Measurements from ENCODE around the gene DNPH1. TPM values are rescaled to one million over a fixed set of nuclear protein-coding genes. Genes with fewer than 3 reads are reported as not detected.

The DNPH1 gene
- total and polyA plus RNA-seq, 11 donors = 18.9 to 63.7 (median 29.7) TPM

GRCh38 chr6:43186706-43187105 is 42.6 kb downstream of the DNPH1 start:
- WGBS, 4 donors = 92 to 95% (median 95%) methylated on average over 2 to 4 of the region's 4 CpGs
- H3K4me1 ChIP-seq = peaks cover 2 to 26% (median 14%) of the 10 kb centered on the region in 12 donors
- DNase-seq (peak in 1 of 5 donors; percentile 15), ATAC-seq (no peak)
- H3K4me3 ChIP-seq = no peak overlapping the region
- H3K27ac ChIP-seq = no peak overlapping the region
- H3K36me3 ChIP-seq = peaks cover 0 to 65% (median 55%) of the 10 kb centered on the region in 9 donors
- intact Hi-C loops (cut with DNase I) = loop anchor here in 1 of 10 donors (10.0 kb wide), 1 partner anchor 168 kb away; no protein-coding TSS in a partner anchor
- no peaks in the 10 kb centered on the region for H3K9me3 ChIP-seq
- TF ChIP-seq CTCF (IDR thresholded peaks at IDR 0.05) (no peak), POLR2A (IDR thresholded peaks at IDR 0.05) (no peak)
- no peaks in the 10 kb centered on the region for H3K27me3 ChIP-seq

- WGBS, 4 donors = 97 to 98% (median 97%) methylated on average over 14 of the region's 14 CpGs
- H3K36me3 ChIP-seq = peaks cover 0 to 65% (median 55%) of the 10 kb centered on the region in 9 donors
- H3K4me1 ChIP-seq = peaks cover 4 to 33% (median 18%) of the 10 kb centered on the region in 12 donors
- TF ChIP-seq POLR2A (IDR thresholded peaks at IDR 0.05) (no peak), CTCF (IDR thresholded peaks at IDR 0.05) (no peak)
- ATAC-seq (no peak), DNase-seq (no peak)
- H3K9me3 ChIP-seq = no peaks in the 10 kb centered on the region
- no peak overlapping the region for H3K4me3 ChIP-seq
- no peaks in the 10 kb centered on the region for H3K27me3 ChIP-seq
- intact Hi-C loops (cut with DNase I) = loop anchor here in 1 of 10 donors (10.0 kb wide), 1 partner anchor 169 kb away; no protein-coding TSS in a partner anchor
- no peak overlapping the region for H3K27ac ChIP-seq
These were observed 43.3 kb downstream of the DNPH1 start for GRCh38 chr6:43186019-43186418.

- no peak overlapping the region for H3K27ac ChIP-seq
- H3K9me3 ChIP-seq = no peaks in the 10 kb centered on the region
- WGBS, 4 donors = 79 to 85% (median 80%) methylated on average over 5 of the region's 5 CpGs
- TF ChIP-seq CTCF (IDR thresholded peaks at IDR 0.05) = no peak
- TF ChIP-seq POLR2A (IDR thresholded peaks at IDR 0.05) = no peak
- no peaks in the 10 kb centered on the region for H3K27me3 ChIP-seq
- intact Hi-C loops (cut with DNase I) = loop anchor here in 1 of 10 donors (10.0 kb wide), 1 partner anchor 169 kb away; no protein-coding TSS in a partner anchor
- H3K4me3 ChIP-seq = no peak overlapping the region
- H3K4me1 ChIP-seq = peaks cover 4 to 35% (median 17%) of the 10 kb centered on the region in 12 donors
- ATAC-seq (no peak), DNase-seq (no peak)
- H3K36me3 ChIP-seq = peaks cover 0 to 62% (median 58%) of the 10 kb centered on the region in 9 donors
These were observed 43.8 kb downstream of the DNPH1 start for GRCh38 chr6:43185391-43185985.

- no peak for TF ChIP-seq POLR2A (IDR thresholded peaks at IDR 0.05)
- TF ChIP-seq CTCF (IDR thresholded peaks at IDR 0.05) = no peak
- intact Hi-C loops (cut with DNase I) = loop anchor here in 2 of 10 donors (5.0 to 10.0 kb wide), 2 partner anchors 43 to 170 kb away; partner anchors contain the start of gene DNPH1 (in 1 of the 2)
- Histone ChIP-seq H3K27me3 (no peaks in the 10 kb centered on the region), H3K36me3 (peaks cover 0 to 65% (median 59%) of the 10 kb centered on the region in 9 donors), H3K4me1 (peaks cover 4 to 29% (median 17%) of the 10 kb centered on the region in 12 donors), H3K4me3 (no peak overlapping the region), H3K9me3 (no peaks in the 10 kb centered on the region), H3K27ac (no peak overlapping the region)
- no peak for DNase-seq
- WGBS, 4 donors = 90 to 93% (median 91%) methylated on average over 21 of the region's 21 CpGs
- ATAC-seq = no peak
These were observed 44.9 kb downstream of the DNPH1 start for GRCh38 chr6:43184268-43184985.
